CD14-positive monocyte (primary cell): Measurements from ENCODE around the gene CEACAM18. TPM values are rescaled to one million over a fixed set of nuclear protein-coding genes. Genes with fewer than 3 reads are reported as not detected.

ENCODE experiments used
- DNase-seq, 3 donors: peaks; one replicate each; pipeline ENCODE4 v3.0.0-alpha.2; 2011 to 2022
- H2AFZ ChIP-seq: 2 replicates; pipeline ENCODE4 v1.6.0; 2012; ENCODE audit warnings: mild to moderate bottlenecking, low read depth, low read length, inconsistent platforms; ENCODE audit not compliant: insufficient read depth, poor library complexity, severe bottlenecking
- H3K27ac ChIP-seq, 2 donors: 1 replicate in 1 of 2; 2 replicates in 1 of 2; pipeline ENCODE4 v1.5.1; 2012 to 2013; ENCODE audit warnings: low read length in 2 of 2, control low read depth in 1 of 2, inconsistent platforms in 1 of 2, low read depth in 1 of 2, mild to moderate bottlenecking in 1 of 2
- H3K27me3 ChIP-seq, 2 donors: one replicate each; pipeline versions ENCODE4 v1.6.0 to v1.6.1; 2011 to 2013; ENCODE audit warnings: low read length in 2 of 2; ENCODE audit not compliant: control insufficient read depth in 2 of 2, insufficient read depth in 2 of 2
- H3K36me3 ChIP-seq, 2 donors: replicated peaks in 1 of 2; 1 replicate in 1 of 2; 2 replicates in 1 of 2; pipeline versions ENCODE4 v1.5.1 to v1.6.1; 2012 to 2013; ENCODE audit warnings: low read length in 2 of 2, control low read depth in 1 of 2, inconsistent platforms in 1 of 2, mild to moderate bottlenecking in 1 of 2; ENCODE audit not compliant: insufficient read depth in 2 of 2, control insufficient read depth in 1 of 2
- H3K4me1 ChIP-seq, 2 donors: 1 replicate in 1 of 2; 2 replicates in 1 of 2; pipeline versions ENCODE4 v1.5.1 to v1.6.1; 2012 to 2013; ENCODE audit warnings: low read length in 2 of 2, control low read depth in 1 of 2, inconsistent platforms in 1 of 2, mild to moderate bottlenecking in 1 of 2, moderate library complexity in 1 of 2; ENCODE audit not compliant: insufficient read depth in 2 of 2, control insufficient read depth in 1 of 2
- H3K4me2 ChIP-seq: replicated peaks from 2 replicates; pipeline ENCODE3; 2012; ENCODE audit warnings: low read length, moderate library complexity, mild to moderate bottlenecking; ENCODE audit not compliant: poor library complexity, severe bottlenecking; ENCODE audit errors: extremely low read depth
- H3K4me3 ChIP-seq, 3 experiments: fragments of 200-600 bp in 1 of 3; sonication (generic) in 1 of 3; replicated peaks in 1 of 3; 1 replicate in 2 of 3; 2 replicates in 1 of 3; pipeline ENCODE4 v1.5.1; 2011 to 2013; ENCODE audit warnings: low read length in 3 of 3, mild to moderate bottlenecking in 3 of 3, control low read depth in 2 of 3, low read depth in 2 of 3, inconsistent platforms in 1 of 3, moderate library complexity in 1 of 3
- H3K79me2 ChIP-seq: 2 replicates; pipeline ENCODE4 v1.6.0; 2012; ENCODE audit warnings: mild to moderate bottlenecking, control low read depth, inconsistent platforms, low read length, moderate library complexity; ENCODE audit not compliant: insufficient read depth
- H3K9ac ChIP-seq: 2 replicates; pipeline ENCODE4 v1.6.0; 2017; ENCODE audit warnings: low read length, mild to moderate bottlenecking; ENCODE audit not compliant: insufficient read depth, poor library complexity, severe bottlenecking
- H3K9me3 ChIP-seq, 2 donors: replicated peaks in 1 of 2; 1 replicate in 1 of 2; 2 replicates in 1 of 2; pipeline versions ENCODE4 v1.5.1 to v1.6.1; 2012 to 2013; ENCODE audit warnings: low read length in 2 of 2, control low read depth in 1 of 2; ENCODE audit not compliant: control insufficient read depth in 1 of 2, insufficient read depth in 1 of 2
- H4K20me1 ChIP-seq: 2 replicates; pipeline ENCODE4 v1.6.0; 2012; ENCODE audit warnings: mild to moderate bottlenecking, low read length, control low read depth, moderate library complexity; ENCODE audit not compliant: insufficient read depth
- H3K27ac Mint-ChIP-seq, 7 donors: one replicate each; pipeline ENCODE4 v1.8.0; 2020; ENCODE audit warnings: mild to moderate bottlenecking in 7 of 7, mixed read lengths in 7 of 7, moderate library complexity in 6 of 7, inconsistent platforms in 2 of 7
- H3K27me3 Mint-ChIP-seq, 3 donors: one replicate each; pipeline ENCODE4 v1.8.0; 2021 to 2022; ENCODE audit warnings: low read depth in 3 of 3, mild to moderate bottlenecking in 3 of 3, mixed read lengths in 3 of 3, moderate library complexity in 3 of 3, inconsistent platforms in 1 of 3
- H3K36me3 Mint-ChIP-seq, 2 donors: one replicate each; pipeline ENCODE4 v1.8.0; 2020; ENCODE audit warnings: mixed read lengths in 2 of 2, inconsistent platforms in 1 of 2, mild to moderate bottlenecking in 1 of 2
- H3K4me1 Mint-ChIP-seq: one replicate; pipeline ENCODE4 v1.8.0; 2020; ENCODE audit warnings: mild to moderate bottlenecking, mixed read lengths
- H3K4me3 Mint-ChIP-seq, 2 donors: one replicate each; pipeline ENCODE4 v1.8.0; 2020; ENCODE audit warnings: mild to moderate bottlenecking in 2 of 2, mixed read lengths in 2 of 2, moderate library complexity in 1 of 2
- H3K9me3 Mint-ChIP-seq, 7 donors: one replicate each; pipeline ENCODE4 v1.8.0; 2020 to 2022; ENCODE audit warnings: mixed read lengths in 7 of 7, mild to moderate bottlenecking in 6 of 7, moderate library complexity in 6 of 7, inconsistent platforms in 2 of 7
- CTCF ChIP-seq: fragments of 200-600 bp; IDR thresholded peaks from one replicate; pipeline ENCODE4 v1.8.0; 2022; ENCODE audit warnings: antibody characterized with exemption, mild to moderate bottlenecking
- WGBS: methylation state at CpG from one replicate; pipeline ENCODE4 v1.1.5; 2013; ENCODE audit warnings: missing lambda C conversion rate; ENCODE audit not compliant: insufficient coverage; 5-methylcytosine and 5-hydroxymethylcytosine counted together
- intact Hi-C, 2 donors: fragments of 100-400 bp; cut with micrococcal nuclease; formaldehyde crosslinking; loops; one replicate each; pipeline versions ENCODE4 v1.15.0 to v1.15.1; 2023
- polyA plus RNA-seq, 3 donors: library from polyadenylated mRNA; depleted of rRNA in 1 of 3; unstranded in 2 of 3; stranded (reverse) in 1 of 3; fragments of 300-500 nt in 2 of 3; fragments of >200 nt in 1 of 3; fragmentation: Illumina TruSeq in 2 of 3; gene quantifications; 1 replicate in 2 of 3; 2 replicates in 1 of 3; pipeline ENCODE4 v1.2.3, GENCODE V29; 2012 to 2021

CEACAM18 gene
- polyA plus RNA-seq, 3 donors = not detected

- H3K4me3 Mint-ChIP-seq = no peak overlapping the region
- Histone ChIP-seq H3K36me3 (no peaks in the 10 kb centered on the region), H2AFZ (no peak overlapping the region), H3K4me3 (no peak overlapping the region), H3K4me1 (no peaks in the 10 kb centered on the region), H3K79me2 (no peaks in the 10 kb centered on the region), H3K9ac (no peak overlapping the region), H3K27ac (no peak overlapping the region), H3K9me3 (peaks cover 11 to 13% of the 10 kb centered on the region in 2 donors), H3K4me2 (no peak overlapping the region), H4K20me1 (no peaks in the 10 kb centered on the region), H3K27me3 (peaks cover 0 to 3% of the 10 kb centered on the region in 2 donors)
- intact Hi-C loops = no loop called here
- TF ChIP-seq CTCF = no peak
- peak in 1 of 3 donors; percentile 22 for DNase-seq
- H3K27ac Mint-ChIP-seq = no peak overlapping the region
- H3K9me3 Mint-ChIP-seq = peaks cover 12 to 26% (median 19%) of the 10 kb centered on the region in 7 donors
- peaks cover 5% of the 10 kb centered on the region for H3K4me1 Mint-ChIP-seq
- peaks cover 10 to 21% (median 16%) of the 10 kb centered on the region in 3 donors for H3K27me3 Mint-ChIP-seq
- H3K36me3 Mint-ChIP-seq = no peaks in the 10 kb centered on the region
- WGBS = 100% methylated on average over 1 of the region's 5 CpGs
These were observed 27.5 kb upstream of the CEACAM18 start for GRCh38 chr19:51450730-51451307.

GRCh38 chr19:51456541-51457290, 21.6 kb upstream of the CEACAM18 start:
- H3K4me3 ChIP-seq = no peak overlapping the region
- 74% methylated on average over 9 of the region's 11 CpGs for whole genome bisulfite sequencing
- Mint-ChIP-seq H3K4me1 (peaks cover 24% of the 10 kb centered on the region), H3K27ac (no peak overlapping the region), H3K4me3 (peak overlapping the region in 1 of 2 donors; percentile 18), H3K27me3 (peaks cover 3 to 7% (median 4%) of the 10 kb centered on the region in 3 donors), H3K36me3 (no peaks in the 10 kb centered on the region), H3K9me3 (peaks cover 0 to 2% (median 0%) of the 10 kb centered on the region in 7 donors)
- no peaks in the 10 kb centered on the region for H3K27me3 ChIP-seq
- no peak for TF ChIP-seq CTCF
- no peak overlapping the region for H3K4me2 ChIP-seq
- H3K4me1 ChIP-seq = peaks cover 17 to 23% of the 10 kb centered on the region in 2 donors
- DNase-seq = no peak
- H3K27ac ChIP-seq = no peak overlapping the region
- H3K36me3 ChIP-seq = no peaks in the 10 kb centered on the region
- no peaks in the 10 kb centered on the region for H3K79me2 ChIP-seq
- no peak overlapping the region for H2AFZ ChIP-seq
- H3K9ac ChIP-seq = no peak overlapping the region
- intact Hi-C loops = no loop called here
- H4K20me1 ChIP-seq = no peaks in the 10 kb centered on the region
- no peaks in the 10 kb centered on the region for H3K9me3 ChIP-seq
